CD4-positive, alpha-beta T cell treated with Interleukin-10 for 1 hour (primary cell): ENCODE results near the gene AGTR2.
"Not testable (repeated sequence)": the region's sequence is repeated elsewhere in the genome, so short reads cannot be mapped to it uniquely, and the experiment has no call there.

Experiments used
- DNase-seq: peaks from one replicate; pipeline ENCODE4 v3.0.0-alpha.2; 2020

AGTR2 gene

GRCh38 chrX:116170511-116170910, at the start of gene AGTR2:
Gene AGTR2, plus strand, starts transcription at chrX:116170744. Its CDS starts 1,537 bp downstream, at chrX:116172281.
- DNase-seq = no peak

DNA sequence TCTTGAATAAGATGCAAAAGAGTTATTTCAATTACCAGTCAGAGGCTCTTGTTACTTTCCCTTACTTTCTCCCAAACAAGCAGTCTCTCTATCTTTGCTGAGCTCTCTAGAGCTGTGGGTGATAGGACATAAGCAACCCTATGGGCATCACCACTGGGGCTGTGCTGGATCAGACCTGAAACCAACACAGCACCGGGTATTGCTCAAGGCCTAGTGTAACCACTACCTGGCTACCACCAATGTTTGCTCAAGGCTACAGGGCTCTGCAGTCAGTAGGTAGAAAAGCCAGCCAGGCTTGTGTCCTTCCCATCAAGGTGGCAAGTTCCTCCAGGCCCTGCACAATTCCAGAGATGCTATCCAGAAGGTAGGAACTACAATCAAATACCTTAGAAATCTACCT, 35.3 kb upstream of the AGTR2 start:
- no peak for DNase-seq

- not testable (repeated sequence) for DNase-seq
Measured at GRCh38 chrX:116141270-116141669, 29.3 kb upstream of the AGTR2 start.

- no peak for DNase-seq
Measured at GRCh38 chrX:116142976-116143375, 27.6 kb upstream of the AGTR2 start.

DNA sequence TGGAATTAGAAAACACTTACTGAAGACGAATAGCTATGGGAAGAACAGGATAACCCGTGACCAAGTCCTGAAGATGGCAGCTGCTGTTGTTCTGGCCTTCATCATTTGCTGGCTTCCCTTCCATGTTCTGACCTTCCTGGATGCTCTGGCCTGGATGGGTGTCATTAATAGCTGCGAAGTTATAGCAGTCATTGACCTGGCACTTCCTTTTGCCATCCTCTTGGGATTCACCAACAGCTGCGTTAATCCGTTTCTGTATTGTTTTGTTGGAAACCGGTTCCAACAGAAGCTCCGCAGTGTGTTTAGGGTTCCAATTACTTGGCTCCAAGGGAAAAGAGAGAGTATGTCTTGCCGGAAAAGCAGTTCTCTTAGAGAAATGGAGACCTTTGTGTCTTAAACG, 2.4 kb downstream of the AGTR2 start:
- DNase-seq = no peak

GRCh38 chrX:116181300-116181699, 10.8 kb downstream of the AGTR2 start:
- no peak for DNase-seq

DNA sequence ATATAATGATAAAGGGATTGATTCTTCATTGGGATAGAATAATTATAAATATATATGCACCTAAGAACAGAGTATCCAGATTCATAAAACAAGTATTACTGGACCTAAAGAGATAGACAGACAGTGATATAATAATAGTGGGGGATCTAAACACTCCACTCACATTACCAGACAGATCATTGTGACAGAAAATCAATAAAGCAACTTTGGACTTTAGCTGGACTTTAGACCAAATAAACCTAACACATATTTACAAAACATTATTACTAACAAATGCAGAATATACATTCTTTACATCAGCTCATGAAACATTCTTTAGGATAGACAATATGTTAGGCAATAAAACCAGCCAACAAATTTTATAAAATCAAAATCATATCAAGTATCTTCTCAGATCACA, 14.6 kb downstream of the AGTR2 start:
- DNase-seq = no peak

DNA sequence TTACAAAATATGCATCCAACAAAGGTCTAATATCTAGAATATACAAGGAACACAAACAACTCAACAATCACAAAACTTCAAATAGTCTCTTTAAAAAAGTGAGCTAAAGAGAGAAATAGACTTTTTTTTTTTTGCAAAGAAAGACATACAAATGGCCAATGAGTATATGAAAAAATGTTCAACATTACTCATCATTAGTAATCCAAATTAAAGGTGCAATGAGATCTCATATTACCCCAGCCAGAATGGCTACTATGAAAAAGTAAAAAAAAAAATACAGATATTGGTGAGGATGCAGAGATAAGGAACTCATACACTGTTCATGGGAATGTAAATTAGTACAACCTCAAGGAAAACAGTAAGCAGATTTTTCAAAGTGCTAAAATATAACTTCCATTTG, 24.1 kb downstream of the AGTR2 start:
- no peak for DNase-seq

DNA sequence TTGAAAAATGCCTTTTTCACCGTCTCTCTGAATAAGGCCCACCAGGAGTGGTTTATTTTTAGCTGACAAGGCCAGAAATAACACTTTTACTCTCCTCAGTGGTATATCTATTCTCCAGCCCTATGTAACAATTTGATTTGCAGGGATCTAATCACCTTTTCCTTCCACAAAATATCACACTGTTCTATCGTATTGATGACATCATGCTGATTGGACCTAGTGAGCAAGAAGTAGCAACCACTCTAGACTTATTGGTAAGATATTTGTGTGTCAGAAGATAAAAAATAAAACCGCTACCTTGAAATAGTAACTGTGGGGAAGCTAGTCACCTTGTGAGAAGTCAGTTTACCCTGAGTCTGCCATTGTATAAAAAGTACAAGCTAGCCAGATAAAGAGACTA, 27.7 kb downstream of the AGTR2 start:
- DNase-seq = no peak

GRCh38 chrX:116198810-116199209, 28.3 kb downstream of the AGTR2 start:
- DNase-seq = no peak

- no peak for DNase-seq
Measured at GRCh38 chrX:116204932-116205331, 34.4 kb downstream of the AGTR2 start.

DNA sequence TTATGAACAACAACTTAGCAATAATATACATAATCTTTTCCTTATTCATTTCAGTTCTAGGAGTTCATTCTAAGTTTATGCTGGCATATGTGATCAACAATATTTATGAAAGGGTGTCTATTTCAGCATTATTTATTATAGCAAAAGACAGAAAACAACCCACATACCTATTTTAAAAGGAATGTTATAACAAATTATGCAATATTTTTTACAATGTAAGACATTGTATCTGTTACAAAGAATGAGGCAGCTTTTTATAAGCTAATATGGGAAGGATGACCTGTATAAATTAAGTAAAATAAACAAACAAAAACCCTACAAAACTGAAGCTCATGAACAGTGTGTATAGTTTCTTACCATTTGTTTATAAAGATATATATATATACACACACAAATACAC, 42.7 kb downstream of the AGTR2 start:
- no peak for DNase-seq

- DNase-seq = not testable (repeated sequence)
Measured at GRCh38 chrX:116217080-116217479, 46.5 kb downstream of the AGTR2 start.
